Stimulated activated naive CD8-positive, alpha-beta T cell treated with anti-CD3 and anti-CD28 coated beads, Interleukin-15, amount 100 ng/mL, for 72 hours (primary cell): ENCODE data around the gene KIRREL3.

ENCODE experiments used
- ATAC-seq: fragments of 150-1000 bp; cut with Tn5 transposase; 2 replicates; pipeline ENCODE4 v1.10.0; 2021; ENCODE audit warnings: mild to moderate bottlenecking, moderate library complexity
- DNase-seq, 2 donors: peaks; one replicate each; pipeline ENCODE4 v3.0.0; 2021 to 2022
- H3K27ac Mint-ChIP-seq, 2 donors: one replicate each; pipeline ENCODE4 v1.8.0; 2022; ENCODE audit warnings: mild to moderate bottlenecking in 2 of 2, mixed read lengths in 2 of 2, moderate library complexity in 2 of 2
- H3K27me3 Mint-ChIP-seq: one replicate; pipeline ENCODE4 v1.8.0; 2022; ENCODE audit warnings: mixed read lengths
- H3K4me1 Mint-ChIP-seq: one replicate; pipeline ENCODE4 v1.8.0; 2022; ENCODE audit warnings: mild to moderate bottlenecking, mixed read lengths
- H3K4me3 Mint-ChIP-seq, 2 donors: one replicate each; pipeline ENCODE4 v1.8.0; 2022; ENCODE audit warnings: mild to moderate bottlenecking in 2 of 2, mixed read lengths in 2 of 2, moderate library complexity in 1 of 2
- H3K9me3 Mint-ChIP-seq, 2 donors: one replicate each; pipeline ENCODE4 v1.8.0; 2022; ENCODE audit warnings: mixed read lengths in 2 of 2

KIRREL3 gene

DNA sequence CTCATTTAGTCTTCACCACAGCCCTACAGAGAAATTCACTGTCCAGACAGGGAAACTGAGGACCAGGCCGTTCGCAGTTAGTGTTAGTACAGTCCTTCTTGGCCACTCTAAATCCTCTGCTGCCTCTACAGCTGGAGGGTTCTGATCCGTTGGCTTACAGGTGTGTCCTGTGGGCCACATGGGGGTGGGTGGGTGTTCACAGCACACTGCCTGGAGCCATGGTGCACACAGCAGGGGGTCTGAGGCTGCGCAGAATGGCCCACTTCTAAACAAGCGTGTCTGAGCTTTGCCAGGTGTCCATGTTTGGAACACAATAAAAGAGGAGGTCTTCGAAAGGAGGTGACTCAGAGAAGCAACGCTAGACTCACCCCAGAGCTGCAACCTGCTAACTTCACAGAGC is 396.1 kb downstream of the KIRREL3 start:
- H3K9me3 Mint-ChIP-seq = no peaks in the 10 kb centered on the region
- H3K4me3 Mint-ChIP-seq = no peak overlapping the region
- H3K27me3 Mint-ChIP-seq = peaks cover 63% of the 10 kb centered on the region
- no peaks in the 10 kb centered on the region for H3K4me1 Mint-ChIP-seq
- ATAC-seq (no peak), DNase-seq (no peak)
- no peak overlapping the region for H3K27ac Mint-ChIP-seq

DNA sequence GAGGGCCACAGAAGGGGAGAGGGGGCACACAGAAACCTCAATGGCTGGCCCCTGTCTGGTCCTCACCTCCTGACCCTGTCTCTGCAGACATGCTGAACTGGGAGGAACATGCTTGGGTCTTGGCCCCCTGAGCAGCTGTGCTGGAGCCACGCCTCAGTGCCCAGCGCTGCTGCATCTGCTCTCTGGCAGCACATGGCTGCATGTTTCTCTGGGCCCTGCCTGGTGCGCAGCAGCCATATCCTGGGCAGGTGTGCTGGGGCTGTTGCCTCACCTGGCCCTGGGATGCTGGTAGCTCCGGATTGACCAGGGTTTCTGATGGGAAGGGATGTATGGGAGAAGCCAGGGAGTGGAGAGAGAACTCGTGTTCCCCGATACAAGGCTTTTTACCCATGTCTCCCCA is 397.1 kb downstream of the KIRREL3 start:
- ATAC-seq (no peak), DNase-seq (no peak)
- peaks cover 0 to 9% of the 10 kb centered on the region in 2 donors for H3K9me3 Mint-ChIP-seq
- H3K4me1 Mint-ChIP-seq = no peaks in the 10 kb centered on the region
- H3K27me3 Mint-ChIP-seq = peaks cover 72% of the 10 kb centered on the region
- no peak overlapping the region for H3K27ac Mint-ChIP-seq
- H3K4me3 Mint-ChIP-seq = no peak overlapping the region

DNA sequence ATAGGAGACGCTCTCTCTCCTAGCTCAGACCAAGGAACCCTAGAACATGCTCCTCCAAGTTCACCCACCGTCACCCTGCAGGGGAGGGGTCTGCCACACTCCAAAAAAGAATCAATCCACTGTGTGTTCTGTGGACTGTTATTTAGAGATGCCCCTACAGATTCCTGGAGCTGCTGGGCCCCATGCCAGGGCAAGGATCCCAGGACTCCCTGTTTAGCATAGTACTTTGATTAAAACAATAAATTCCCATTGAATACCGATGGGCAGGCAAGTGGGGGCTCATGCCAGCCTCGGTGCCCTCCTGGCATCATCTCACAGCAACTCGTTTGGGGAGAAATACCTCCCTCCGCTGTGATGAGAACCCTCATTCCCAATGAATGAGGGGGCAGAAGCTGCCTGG is 397.6 kb downstream of the KIRREL3 start:
- H3K27me3 Mint-ChIP-seq = peaks cover 72% of the 10 kb centered on the region
- ATAC-seq = no peak
- no peak overlapping the region for H3K4me3 Mint-ChIP-seq
- peaks cover 0 to 11% of the 10 kb centered on the region in 2 donors for H3K9me3 Mint-ChIP-seq
- no peak for DNase-seq
- H3K4me1 Mint-ChIP-seq = no peaks in the 10 kb centered on the region
- no peak overlapping the region for H3K27ac Mint-ChIP-seq

DNA sequence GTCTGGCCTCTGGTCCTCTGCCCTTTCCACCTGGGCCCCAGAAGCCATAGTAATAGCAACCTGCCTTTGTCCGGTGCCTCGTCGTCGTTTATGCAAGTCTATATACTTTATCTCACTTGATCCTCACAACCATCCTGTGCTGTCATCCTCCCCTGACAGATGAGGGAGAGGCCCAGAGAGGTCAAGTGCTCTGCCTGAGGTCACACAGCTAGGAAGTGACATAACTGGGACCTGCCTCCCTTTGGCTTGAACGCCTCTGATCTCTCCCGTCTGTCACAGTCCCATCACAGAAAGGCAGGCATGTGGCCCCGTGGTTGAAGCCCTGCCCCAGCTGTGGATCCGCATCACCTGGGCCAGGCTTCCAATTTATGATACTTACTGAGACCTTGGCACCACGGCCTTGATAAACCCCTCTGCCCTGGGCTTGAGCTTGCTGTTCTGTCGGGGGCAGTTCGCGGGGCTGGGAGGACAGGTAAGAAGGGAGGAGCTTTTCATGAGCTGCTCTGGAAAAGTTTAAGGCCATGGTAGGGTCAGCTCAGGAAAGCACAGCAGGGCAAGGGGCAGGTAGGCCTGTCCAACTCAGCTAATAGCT is 398.1 kb downstream of the KIRREL3 start:
- DNase-seq (no peak), ATAC-seq (no peak)
- Mint-ChIP-seq H3K4me3 (no peak overlapping the region), H3K27me3 (peaks cover 72% of the 10 kb centered on the region), H3K27ac (peak overlapping the region in 1 of 2 donors; percentile 22), H3K9me3 (peaks cover 0 to 11% of the 10 kb centered on the region in 2 donors), H3K4me1 (no peaks in the 10 kb centered on the region)

DNA sequence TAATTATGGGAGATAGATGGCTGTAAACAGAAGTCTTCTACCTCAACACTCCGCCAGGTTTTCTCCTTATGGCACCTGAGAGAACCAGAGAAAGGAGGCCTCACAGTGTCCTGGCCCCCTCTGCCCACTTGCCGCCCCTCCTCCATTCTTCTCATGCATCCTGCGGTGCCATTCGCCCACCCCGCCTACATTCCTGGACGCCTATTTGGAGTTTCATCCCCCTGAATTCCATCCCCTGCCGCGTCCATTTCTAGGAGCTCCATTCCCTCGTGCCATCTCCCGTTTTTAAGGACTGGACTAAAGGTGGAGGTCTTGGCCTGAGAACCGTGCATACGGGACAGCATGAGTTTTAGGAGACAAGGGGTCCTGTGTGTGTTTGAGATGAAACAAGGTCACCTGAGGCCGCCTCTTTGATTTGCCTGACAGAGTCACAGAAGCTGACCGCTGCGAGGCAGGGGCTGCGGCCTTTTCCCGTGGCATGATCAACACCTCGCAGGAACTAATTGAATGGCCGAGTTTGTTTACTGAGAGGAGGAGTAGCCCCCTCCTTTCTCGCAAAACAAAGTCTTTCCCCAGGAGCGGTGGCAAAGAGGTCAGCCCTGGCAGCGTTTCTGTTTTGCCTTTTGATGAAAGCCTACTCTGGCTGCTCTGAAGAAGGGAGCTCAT is 398.9 kb downstream of the KIRREL3 start:
- Mint-ChIP-seq H3K4me3 (no peak overlapping the region), H3K9me3 (peaks cover 0 to 11% of the 10 kb centered on the region in 2 donors), H3K4me1 (no peaks in the 10 kb centered on the region), H3K27ac (peak overlapping the region in 1 of 2 donors; percentile 60), H3K27me3 (peaks cover 64% of the 10 kb centered on the region)
- ATAC-seq = no peak
- DNase-seq = no peak

DNA sequence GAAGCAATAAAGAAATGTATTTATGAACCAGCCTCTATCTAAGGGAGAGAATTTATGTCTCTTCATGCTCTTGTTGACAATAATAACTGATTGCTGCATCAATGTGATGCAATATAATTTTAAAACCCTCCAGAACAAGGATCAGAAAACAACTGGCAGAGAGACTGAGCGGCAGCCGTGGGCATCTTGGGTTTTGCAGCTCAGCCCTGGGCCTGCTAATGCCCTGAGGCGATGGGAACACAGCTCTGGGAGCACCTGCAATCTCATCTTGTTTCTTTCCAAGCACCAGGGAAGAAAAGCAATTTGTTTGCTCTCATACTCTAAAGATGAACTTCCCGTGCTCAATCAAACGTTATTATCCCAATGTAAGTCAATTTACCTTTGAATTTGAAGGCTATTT is 399.4 kb downstream of the KIRREL3 start:
- ATAC-seq (no peak), DNase-seq (no peak)
- Mint-ChIP-seq H3K4me3 (no peak overlapping the region), H3K4me1 (no peaks in the 10 kb centered on the region), H3K27me3 (peaks cover 59% of the 10 kb centered on the region), H3K9me3 (peaks cover 0 to 11% of the 10 kb centered on the region in 2 donors), H3K27ac (no peak overlapping the region)

DNA sequence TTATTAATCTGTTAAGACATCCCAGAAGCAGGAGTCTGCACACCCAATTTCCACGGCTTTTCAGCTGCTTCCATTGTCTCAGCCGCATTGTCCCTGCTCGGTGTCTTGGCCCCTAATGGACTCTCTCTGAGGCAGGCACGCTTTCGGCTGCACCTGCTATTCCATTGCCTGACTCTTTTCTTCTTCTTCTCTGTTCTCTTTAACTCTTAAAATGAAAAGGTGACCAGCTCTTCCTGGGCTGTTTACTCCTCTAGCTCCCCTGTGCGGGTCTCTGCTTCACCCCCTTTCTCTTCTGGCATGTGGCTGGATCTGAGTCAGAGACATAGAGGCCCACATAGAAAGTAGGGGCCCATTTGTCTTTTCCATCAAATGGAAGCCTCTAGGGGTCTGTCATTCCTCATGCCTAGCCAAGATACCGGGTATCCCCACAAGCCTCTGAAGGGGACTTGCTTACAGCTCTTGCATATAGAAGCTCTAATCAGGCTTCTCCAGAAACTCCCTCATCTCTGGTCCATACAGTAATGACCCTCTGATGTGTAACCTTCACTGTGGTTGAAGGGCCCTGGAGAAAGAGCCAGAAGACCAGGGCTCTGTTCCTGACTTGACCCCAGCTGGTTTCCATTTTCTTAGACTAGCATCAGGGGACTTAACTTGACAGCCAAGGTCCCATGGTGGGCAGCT is 401.2 kb downstream of the KIRREL3 start:
- DNase-seq (no peak), ATAC-seq (no peak)
- Mint-ChIP-seq H3K27ac (no peak overlapping the region), H3K4me3 (no peak overlapping the region), H3K4me1 (no peaks in the 10 kb centered on the region), H3K27me3 (peaks cover 43% of the 10 kb centered on the region), H3K9me3 (peaks cover 0 to 11% of the 10 kb centered on the region in 2 donors)

DNA sequence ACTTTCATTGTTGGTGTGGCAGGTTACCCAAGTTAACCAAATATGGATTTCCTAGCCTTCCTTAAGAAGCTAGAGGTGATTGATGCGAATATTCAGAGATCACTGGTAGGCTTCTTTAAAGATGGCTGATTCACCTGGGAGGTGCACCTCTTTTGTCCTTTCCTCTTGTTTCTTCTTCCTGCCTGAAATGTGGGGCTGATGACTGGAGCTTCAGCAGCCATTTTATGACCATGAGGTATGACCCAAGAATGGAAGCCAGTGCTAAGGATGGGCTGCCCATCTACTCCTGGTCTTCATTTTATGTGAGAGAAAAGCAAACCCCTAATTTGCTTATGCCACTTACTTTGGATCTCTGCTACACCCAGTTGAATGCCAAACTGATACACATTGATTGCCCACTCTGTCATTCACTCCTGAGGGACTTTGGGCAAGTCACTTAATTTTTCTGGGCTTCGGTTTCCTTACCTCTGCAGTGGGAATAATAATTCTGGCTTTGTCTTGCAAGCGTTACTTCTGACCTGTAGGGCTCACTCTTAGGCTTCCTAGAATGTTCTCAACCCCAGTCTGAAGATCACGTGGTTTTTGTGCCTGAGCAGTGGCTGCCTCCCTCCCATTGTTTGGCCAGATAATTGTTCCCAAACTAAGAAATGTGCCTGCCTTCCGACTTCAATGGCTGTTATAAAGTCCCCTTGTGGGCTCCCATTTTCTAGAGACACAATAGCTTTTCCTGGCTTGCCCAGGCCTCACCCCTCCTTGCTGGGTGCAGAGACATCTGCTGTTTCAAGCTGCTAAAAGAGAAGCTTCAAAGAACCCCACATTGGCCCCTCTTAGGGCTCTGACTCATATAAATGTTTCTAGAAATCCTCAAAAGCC is 402.0 kb downstream of the KIRREL3 start:
- ATAC-seq (no peak), DNase-seq (no peak)
- Mint-ChIP-seq H3K4me1 (no peaks in the 10 kb centered on the region), H3K27me3 (peaks cover 43% of the 10 kb centered on the region), H3K4me3 (no peak overlapping the region), H3K27ac (no peak overlapping the region), H3K9me3 (peaks cover 0 to 11% of the 10 kb centered on the region in 2 donors)

DNA sequence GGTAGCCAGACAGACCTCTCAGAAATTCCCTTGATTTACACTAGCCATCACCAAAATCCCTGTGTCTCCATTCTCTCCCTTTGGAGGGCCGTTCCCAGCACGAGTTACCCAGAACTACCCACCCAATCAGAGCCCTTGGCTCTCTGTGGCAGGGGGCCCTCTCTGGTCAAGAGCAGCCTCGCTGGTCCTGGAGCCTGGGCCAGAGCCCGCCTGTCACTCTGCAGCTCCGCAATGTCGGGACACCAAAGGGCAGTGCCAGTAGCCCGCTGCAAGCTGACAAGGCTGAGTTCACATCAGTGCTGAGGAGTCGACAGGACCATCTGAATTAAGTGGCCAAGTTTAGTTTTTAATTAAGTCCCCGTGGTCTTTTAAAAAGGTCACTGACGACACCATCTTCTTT is 403.5 kb downstream of the KIRREL3 start:
- Mint-ChIP-seq H3K27me3 (peaks cover 35% of the 10 kb centered on the region), H3K9me3 (peaks cover 0 to 11% of the 10 kb centered on the region in 2 donors), H3K4me1 (no peaks in the 10 kb centered on the region), H3K27ac (no peak overlapping the region), H3K4me3 (no peak overlapping the region)
- ATAC-seq (no peak), DNase-seq (no peak)

DNA sequence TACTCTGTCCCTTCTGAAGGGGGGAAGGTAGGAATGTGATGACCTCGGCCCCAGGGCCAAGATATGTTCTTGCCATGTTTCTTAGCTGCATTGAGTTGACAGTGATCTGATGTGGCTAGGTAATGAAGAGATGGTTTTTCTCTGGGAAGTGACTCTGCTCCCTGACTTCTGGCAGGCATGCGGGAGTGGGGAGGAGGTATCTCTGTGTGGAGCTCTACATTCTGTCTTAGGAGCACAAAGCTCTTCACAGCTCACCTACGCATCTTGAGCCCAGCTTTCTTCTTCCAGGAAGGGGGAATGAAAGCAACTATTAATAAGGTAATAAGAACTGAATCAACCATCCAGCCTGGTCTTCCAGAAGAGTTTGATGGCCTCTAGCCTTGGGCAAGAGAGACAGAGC is 404.1 kb downstream of the KIRREL3 start:
- no peak overlapping the region for H3K4me3 Mint-ChIP-seq
- H3K9me3 Mint-ChIP-seq = peaks cover 0 to 11% of the 10 kb centered on the region in 2 donors

DNA sequence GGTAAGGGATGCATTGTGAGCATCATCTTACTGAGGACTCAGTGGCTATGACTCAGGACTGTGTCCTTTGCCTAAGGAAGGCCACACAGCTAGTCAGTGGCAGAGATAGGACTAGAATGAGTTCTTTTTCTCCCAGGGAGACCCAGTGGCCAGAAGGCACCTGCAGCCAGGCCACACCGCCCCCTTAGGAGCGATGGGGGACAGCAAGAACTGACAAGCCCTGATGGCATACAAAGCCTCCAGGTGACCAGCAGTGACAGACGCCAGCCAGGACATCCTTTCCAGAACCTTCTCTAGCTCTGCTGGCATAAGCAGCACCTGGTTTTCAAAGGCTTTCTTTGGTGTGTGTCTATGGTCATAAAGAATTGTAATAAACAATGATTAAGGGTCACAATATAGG is 405.0 kb downstream of the KIRREL3 start:
- peaks cover 0 to 11% of the 10 kb centered on the region in 2 donors for H3K9me3 Mint-ChIP-seq
- no peak overlapping the region for H3K27ac Mint-ChIP-seq
- peaks cover 20% of the 10 kb centered on the region for H3K27me3 Mint-ChIP-seq
- ATAC-seq = no peak
- no peak for DNase-seq
- no peak overlapping the region for H3K4me3 Mint-ChIP-seq
- H3K4me1 Mint-ChIP-seq = no peaks in the 10 kb centered on the region

More for the DNA sequence above, 404.1 kb downstream of the KIRREL3 start:
- Mint-ChIP-seq H3K27ac (no peak overlapping the region), H3K27me3 (peaks cover 29% of the 10 kb centered on the region), H3K4me1 (no peaks in the 10 kb centered on the region)
- no peak for DNase-seq
- no peak for ATAC-seq

DNA sequence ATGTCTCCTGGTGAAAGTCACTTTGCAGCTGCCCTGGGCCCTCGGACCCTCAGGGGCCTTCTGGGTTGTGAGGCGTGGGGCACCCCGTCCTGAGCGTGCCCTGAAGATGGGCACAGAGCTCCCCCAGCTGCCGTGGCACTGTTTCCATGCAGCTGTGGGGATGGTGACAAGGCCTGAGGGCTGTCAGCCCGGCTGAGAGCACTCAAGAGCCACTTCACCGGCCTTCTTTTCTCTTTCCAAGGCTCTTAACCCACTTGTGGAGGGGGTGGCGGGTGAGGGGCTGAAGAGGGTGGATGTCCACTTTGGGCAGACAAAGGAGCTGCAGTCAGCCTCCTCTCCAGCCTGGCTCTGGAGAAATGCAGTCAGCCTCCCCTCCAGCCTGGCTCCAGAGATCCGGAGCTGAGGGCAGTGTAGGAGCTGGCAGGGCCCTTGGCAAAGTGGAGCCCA is 405.6 kb downstream of the KIRREL3 start:
- peaks cover 0 to 11% of the 10 kb centered on the region in 2 donors for H3K9me3 Mint-ChIP-seq
- peaks cover 14% of the 10 kb centered on the region for H3K27me3 Mint-ChIP-seq
- DNase-seq (no peak), ATAC-seq (no peak)
- H3K4me1 Mint-ChIP-seq = no peaks in the 10 kb centered on the region
- no peak overlapping the region for H3K4me3 Mint-ChIP-seq
- no peak overlapping the region for H3K27ac Mint-ChIP-seq

DNA sequence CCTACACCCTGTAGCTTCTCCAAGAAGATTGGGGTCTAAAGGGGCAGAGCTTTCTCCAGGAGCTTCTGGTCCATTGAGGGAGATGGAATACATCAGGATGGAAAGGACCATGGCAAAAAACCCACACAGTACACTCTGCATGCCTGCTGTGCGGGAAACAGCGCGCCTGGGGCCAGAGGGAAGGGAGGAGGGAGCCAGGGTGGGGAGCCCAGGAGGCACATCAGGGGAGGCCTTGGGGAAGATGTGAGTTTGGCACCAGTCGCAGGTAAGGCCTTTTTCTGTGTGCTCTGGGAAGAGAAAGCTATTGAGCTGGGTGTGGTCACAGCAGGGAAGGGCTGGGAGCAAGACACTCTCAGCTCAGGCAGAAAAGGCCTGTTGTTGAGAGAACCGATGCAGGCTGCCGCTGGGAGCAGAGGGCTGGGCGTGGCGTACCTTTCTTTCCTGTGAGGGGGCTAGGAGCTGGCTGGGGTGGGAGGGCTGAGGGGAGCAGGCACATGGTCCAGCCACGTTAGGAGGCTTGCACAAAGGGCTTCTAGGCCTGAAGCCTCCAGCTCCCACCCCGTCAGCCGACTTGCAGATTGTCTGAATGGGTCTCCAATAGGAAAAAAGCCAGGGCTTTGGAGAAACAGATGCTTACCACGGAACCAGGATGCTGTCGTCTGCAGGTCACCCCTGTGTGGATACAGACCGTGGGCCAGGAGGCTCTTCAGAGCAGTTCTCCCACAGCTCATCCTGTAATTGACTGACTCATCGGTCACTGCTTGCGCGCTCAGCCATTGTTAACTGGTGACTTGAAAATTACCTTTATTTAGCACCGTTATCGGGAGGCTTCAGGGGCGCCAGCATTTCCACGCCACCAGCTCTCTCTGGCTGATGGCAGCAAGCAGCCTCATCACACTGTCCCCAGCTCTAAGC is 407.8 kb downstream of the KIRREL3 start:
- Mint-ChIP-seq H3K4me1 (no peaks in the 10 kb centered on the region), H3K27ac (no peak overlapping the region), H3K9me3 (no peaks in the 10 kb centered on the region), H3K4me3 (no peak overlapping the region), H3K27me3 (no peaks in the 10 kb centered on the region)
- DNase-seq = no peak
- no peak for ATAC-seq

DNA sequence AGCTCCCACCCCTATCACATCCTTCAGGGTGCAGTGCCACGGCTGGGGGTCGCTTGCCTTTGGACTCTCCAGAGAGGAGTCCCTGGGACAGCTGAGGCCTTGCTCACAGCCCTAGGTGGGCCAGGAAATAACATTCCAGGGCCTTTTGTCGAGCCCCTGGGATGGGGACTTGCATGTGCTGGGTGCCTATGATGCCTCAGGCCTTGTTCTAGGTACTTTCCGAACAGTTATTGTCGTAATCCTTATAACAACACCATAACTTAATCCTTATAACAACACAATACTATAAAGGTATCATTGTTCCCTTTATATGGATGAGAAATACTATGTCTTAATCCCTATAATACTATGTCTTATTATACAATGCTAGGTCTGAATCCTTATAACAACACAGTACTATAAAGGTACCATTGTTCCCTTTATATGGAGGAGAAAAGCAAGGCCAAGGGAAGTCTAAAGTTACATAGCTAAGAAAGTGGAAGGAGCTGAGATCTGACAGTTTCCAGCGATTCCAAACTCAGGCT is 408.5 kb downstream of the KIRREL3 start:
- ATAC-seq = no peak
- Mint-ChIP-seq H3K27me3 (no peaks in the 10 kb centered on the region), H3K27ac (no peak overlapping the region), H3K9me3 (no peaks in the 10 kb centered on the region), H3K4me3 (no peak overlapping the region), H3K4me1 (no peaks in the 10 kb centered on the region)
- DNase-seq = no peak

DNA sequence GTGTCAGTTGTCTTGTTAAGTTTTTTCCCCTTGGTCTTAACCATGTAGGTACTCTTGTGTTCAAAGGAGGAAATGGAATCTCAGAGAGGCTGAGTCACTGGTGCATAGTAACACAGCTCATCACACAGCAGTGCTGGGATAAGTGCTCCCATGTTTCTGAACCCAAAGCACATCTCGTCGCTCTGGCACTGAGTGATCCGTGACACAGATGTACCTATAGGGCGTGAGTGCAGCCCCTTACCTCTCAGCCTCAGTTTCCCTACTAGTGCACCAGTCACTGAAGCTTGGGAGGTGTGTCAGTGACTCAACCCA is 411.1 kb downstream of the KIRREL3 start:
- Mint-ChIP-seq H3K9me3 (no peaks in the 10 kb centered on the region), H3K4me1 (no peaks in the 10 kb centered on the region), H3K27ac (no peak overlapping the region), H3K27me3 (no peaks in the 10 kb centered on the region), H3K4me3 (no peak overlapping the region)
- no peak for DNase-seq
- ATAC-seq = no peak
